Lower lobe of right lung (tissue), 2 donors: ENCODE data around the gene NOS1AP. TPM values are rescaled to one million over a fixed set of nuclear protein-coding genes. Genes with fewer than 3 reads are reported as not detected.
A peak's percentile ranks its signal among the peaks of the same experiment; 100 is the strongest.

Source experiments
- ATAC-seq, 2 donors: fragments of 200-7000 bp; cut with Tn5 transposase; one replicate each; pipeline ENCODE4 v1.9.1; 2020 to 2022; ENCODE audit warnings: mild to moderate bottlenecking in 2 of 2, moderate library complexity in 2 of 2
- DNase-seq: peaks from one replicate; pipeline ENCODE4 v3.0.0-alpha.2; 2020
- H3K27ac ChIP-seq: fragments of 200-600 bp; one replicate; pipeline ENCODE4 v1.8.0; 2022
- H3K27me3 ChIP-seq: fragments of 200-600 bp; one replicate; pipeline ENCODE4 v1.8.0; 2022; ENCODE audit warnings: low read depth
- H3K36me3 ChIP-seq: fragments of 200-600 bp; one replicate; pipeline ENCODE4 v1.8.0; 2022; ENCODE audit warnings: mild to moderate bottlenecking
- H3K4me1 ChIP-seq: fragments of 200-600 bp; one replicate; pipeline ENCODE4 v1.8.0; 2022
- H3K4me3 ChIP-seq: fragments of 200-600 bp; one replicate; pipeline ENCODE4 v1.8.0; 2022; ENCODE audit warnings: mild to moderate bottlenecking
- H3K9me3 ChIP-seq: fragments of 200-600 bp; one replicate; pipeline ENCODE4 v1.8.0; 2022
- CTCF ChIP-seq: fragments of 200-600 bp; IDR thresholded peaks from one replicate; pipeline ENCODE4 v1.8.0; 2022; ENCODE audit warnings: antibody characterized with exemption, mild to moderate bottlenecking
- intact Hi-C: fragments of 100-400 bp; cut with DNase I; formaldehyde crosslinking; loops from one replicate; pipeline ENCODE4 v1.11.0; 2022
- total RNA-seq: library from RNA; stranded (reverse); fragmentation: NEBNext Ultra II Directional; extraction: Animal tissue kit (Norgen Biotek cat#: 25700); gene quantifications from one replicate; pipeline ENCODE4 v1.2.1, GENCODE V29; 2021
- donor health status: DM: no; HTN: yes; CAD: no; lungs with severe emphysema.

The NOS1AP gene
- total RNA-seq, 1 donor from 2014 or later, result 3.6 TPM

GRCh38 chr1:162157469-162157868 is 88.0 kb downstream of the NOS1AP start:
- Histone ChIP-seq H3K27ac (no peak overlapping the region), H3K4me3 (no peak overlapping the region), H3K9me3 (no peaks in the 10 kb centered on the region), H3K4me1 (no peaks in the 10 kb centered on the region), H3K36me3 (no peaks in the 10 kb centered on the region), H3K27me3 (no peaks in the 10 kb centered on the region)
- intact Hi-C loops, result no loop called here
- TF ChIP-seq CTCF, result no peak
- ATAC-seq, result no peak
- DNase-seq, result no peak

GRCh38 chr1:162158624-162159271 is 89.3 kb downstream of the NOS1AP start:
- intact Hi-C loops, result no loop called here
- H3K36me3 ChIP-seq, result no peaks in the 10 kb centered on the region
- DNase-seq (no peak), ATAC-seq (no peak)
- H3K27ac ChIP-seq, result no peak overlapping the region
- no peaks in the 10 kb centered on the region for H3K27me3 ChIP-seq
- TF ChIP-seq CTCF, result no peak
- no peaks in the 10 kb centered on the region for H3K9me3 ChIP-seq
- no peak overlapping the region for H3K4me3 ChIP-seq
- H3K4me1 ChIP-seq, result peaks cover 3% of the 10 kb centered on the region

GRCh38 chr1:162159515-162159914 is 90.0 kb downstream of the NOS1AP start:
- H3K4me3 ChIP-seq, result no peak overlapping the region
- ATAC-seq, result no peak
- no peaks in the 10 kb centered on the region for H3K27me3 ChIP-seq
- no peaks in the 10 kb centered on the region for H3K9me3 ChIP-seq
- intact Hi-C loops, result no loop called here
- H3K36me3 ChIP-seq, result no peaks in the 10 kb centered on the region
- no peak for TF ChIP-seq CTCF
- DNase-seq, result no peak
- no peak overlapping the region for H3K27ac ChIP-seq
- H3K4me1 ChIP-seq, result peaks cover 3% of the 10 kb centered on the region

- DNase-seq (no peak), ATAC-seq (peak in 1 of 2 donors; percentile 75)
- intact Hi-C loops, result no loop called here
- no peaks in the 10 kb centered on the region for H3K9me3 ChIP-seq
- no peaks in the 10 kb centered on the region for H3K36me3 ChIP-seq
- no peak overlapping the region for H3K27ac ChIP-seq
- no peak for TF ChIP-seq CTCF
- no peak overlapping the region for H3K4me3 ChIP-seq
- no peaks in the 10 kb centered on the region for H3K27me3 ChIP-seq
- H3K4me1 ChIP-seq, result peaks cover 3% of the 10 kb centered on the region
Measured at GRCh38 chr1:162161916-162162550, 92.5 kb downstream of the NOS1AP start.

- Histone ChIP-seq H3K4me3 (no peak overlapping the region), H3K27me3 (no peaks in the 10 kb centered on the region), H3K27ac (no peak overlapping the region), H3K9me3 (no peaks in the 10 kb centered on the region), H3K36me3 (no peaks in the 10 kb centered on the region), H3K4me1 (peaks cover 9% of the 10 kb centered on the region)
- TF ChIP-seq CTCF, result no peak
- ATAC-seq (no peak), DNase-seq (no peak)
- intact Hi-C loops, result no loop called here
Measured at GRCh38 chr1:162165528-162165927, 96.0 kb downstream of the NOS1AP start.
